NCI-H1105 (cell line): Measurements from ENCODE around the gene GSE1.

ENCODE experiments used
- DNase-seq: peaks from one replicate; lab custom pipeline; 2025; lab: John Stamatoyannopoulos, UW

GSE1 gene

DNA sequence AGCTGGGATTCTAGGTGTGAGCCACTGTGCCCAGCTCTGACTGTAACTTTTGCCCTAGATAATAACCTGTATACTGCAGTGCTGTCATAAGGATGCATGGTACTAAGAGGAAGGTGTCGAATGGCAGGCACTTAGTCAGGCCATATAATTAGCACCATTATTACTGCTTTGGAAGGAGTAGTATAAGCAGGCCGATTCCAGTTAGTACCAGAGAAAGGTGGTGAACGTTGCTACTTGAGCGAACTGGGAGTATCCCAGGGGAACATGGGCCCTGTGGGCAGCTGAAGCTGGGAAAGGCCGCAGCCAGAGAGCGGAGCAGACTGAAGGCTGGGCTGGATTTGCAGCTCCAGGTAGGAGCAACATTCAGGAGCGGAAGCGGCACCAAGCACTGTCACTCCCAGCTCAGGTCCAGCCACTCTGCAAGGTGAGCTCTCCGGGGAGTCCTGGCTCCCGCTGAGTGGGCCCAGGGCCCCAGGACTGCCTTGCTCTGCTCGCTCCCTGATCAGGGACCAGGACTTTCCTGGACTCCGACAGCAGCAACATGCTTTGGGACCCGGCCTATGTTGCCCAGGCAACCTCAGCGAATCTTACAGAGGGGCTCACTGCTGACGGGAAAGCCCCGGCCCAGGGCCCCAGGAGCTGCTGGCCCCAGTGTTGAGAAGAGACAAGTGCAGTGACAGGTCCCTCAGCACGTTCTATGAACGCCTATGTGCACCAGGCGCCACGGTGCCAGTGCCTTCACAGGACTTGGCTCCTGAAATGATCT, 109.2 kb downstream of the GSE1 start:
- peak; percentile 16 for DNase-seq

DNA sequence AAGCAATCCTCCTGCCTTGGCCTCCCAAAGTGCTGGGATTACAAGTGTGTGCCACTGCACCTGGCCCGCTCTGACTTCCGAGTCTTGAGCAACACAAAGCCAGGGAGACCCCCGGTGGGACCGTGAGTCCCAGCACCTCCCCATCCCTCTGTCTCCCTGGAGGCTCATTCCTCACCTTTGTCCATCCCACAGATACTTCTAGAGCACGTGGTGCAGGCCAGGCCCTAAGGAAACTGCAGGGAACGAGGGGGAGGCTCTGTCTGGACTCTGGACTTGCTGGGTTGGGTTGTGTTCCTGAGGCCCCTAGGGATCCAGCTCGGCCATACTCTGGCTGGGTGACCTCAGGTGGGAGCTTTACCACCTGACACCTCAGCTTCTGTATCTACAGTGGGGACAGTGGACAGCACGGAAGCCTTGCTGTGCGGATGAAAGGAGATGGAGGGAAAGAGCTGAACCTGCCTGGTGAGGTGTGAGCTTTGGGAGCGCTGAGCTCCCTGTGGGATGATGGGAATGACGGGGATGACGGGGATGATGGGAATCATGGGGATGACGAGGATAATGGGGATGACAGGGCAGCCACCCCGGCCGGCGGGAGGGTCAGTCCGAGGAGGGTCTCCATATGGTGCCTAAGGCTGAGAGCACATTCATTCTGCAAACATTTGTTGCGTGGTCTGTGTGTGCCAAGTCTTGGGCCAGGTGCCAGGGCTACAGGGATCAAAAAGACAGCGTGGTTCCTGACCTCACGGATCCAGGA, 111.2 kb downstream of the GSE1 start:
- no peak for DNase-seq

DNA sequence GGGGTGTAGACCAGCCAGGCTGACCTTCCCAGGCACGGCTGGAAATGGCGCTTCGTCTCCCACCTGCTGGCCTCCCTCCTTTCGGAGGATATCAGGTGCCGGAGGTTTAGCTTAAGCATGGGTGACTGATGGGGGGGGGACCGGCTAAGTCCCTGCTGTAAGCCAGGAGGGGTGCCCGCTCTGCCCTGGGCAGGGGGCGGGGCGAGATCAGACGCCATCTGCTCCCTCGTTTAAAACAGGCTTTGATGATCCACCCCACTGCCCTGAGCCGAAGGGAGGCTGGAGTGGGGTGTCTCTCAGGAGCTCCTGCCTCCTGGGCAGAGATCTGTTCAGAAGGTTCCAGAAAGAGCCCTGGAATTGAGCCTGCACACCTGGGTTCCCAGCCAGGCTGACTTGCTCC, 111.8 kb downstream of the GSE1 start:
- DNase-seq = no peak
